Neural cell (in vitro differentiated cells): Measurements from ENCODE around the gene RNPEPL1. TPM values are rescaled to one million over a fixed set of nuclear protein-coding genes. Genes with fewer than 3 reads are reported as not detected.

Experiments
- H2AFZ ChIP-seq: fragments of 200-600, 300-800 bp; sonication (generic), shearing (Covaris generic); 2 replicates; pipeline ENCODE4 v1.6.0; 2014; ENCODE audit warnings: low read depth, mild to moderate bottlenecking, antibody characterized with exemption, low read length, moderate library complexity
- H3F3A ChIP-seq: fragments of 200-600 bp; shearing (Covaris generic); 2 replicates; pipeline ENCODE4 v1.6.1; 2016; ENCODE audit warnings: mild to moderate bottlenecking, moderate library complexity, mixed read lengths, antibody characterized with exemption, low read length; ENCODE audit not compliant: insufficient read depth, poor library complexity, severe bottlenecking
- H3K27ac ChIP-seq: fragments of 200-600, 300-800 bp; sonication (generic), shearing (Covaris generic); 2 replicates; pipeline ENCODE4 v1.5.1; 2014; ENCODE audit warnings: mild to moderate bottlenecking, low read length, moderate library complexity
- H3K27me3 ChIP-seq: fragments of 300-800, 200-600 bp; sonication (generic), shearing (Covaris generic); 2 replicates; pipeline ENCODE4 v1.6.0; 2014; ENCODE audit warnings: mild to moderate bottlenecking, low read depth, low read length, moderate library complexity; ENCODE audit not compliant: insufficient read depth
- H3K36me3 ChIP-seq: fragments of 300-800, 200-600 bp; sonication (generic), shearing (Covaris generic); 2 replicates; pipeline ENCODE4 v1.5.1; 2014; ENCODE audit warnings: mild to moderate bottlenecking, antibody characterized with exemption, low read length, moderate library complexity; ENCODE audit not compliant: insufficient read depth
- H3K4me2 ChIP-seq: fragments of 300-800, 200-600 bp; sonication (generic), shearing (Covaris generic); 2 replicates; pipeline ENCODE4 v1.6.0; 2014; ENCODE audit warnings: mild to moderate bottlenecking, low read length
- H3K4me3 ChIP-seq: fragments of 300-800, 200-600 bp; sonication (generic), shearing (Covaris generic); 2 replicates; pipeline ENCODE4 v1.5.1; 2014; ENCODE audit warnings: mild to moderate bottlenecking, low read length, moderate library complexity
- H3K79me2 ChIP-seq: fragments of 200-600 bp; shearing (Covaris generic); replicated peaks from 2 replicates; pipeline ENCODE4 v1.6.0; 2014; ENCODE audit warnings: mild to moderate bottlenecking, low read length, moderate library complexity; ENCODE audit not compliant: insufficient read depth
- H3K9ac ChIP-seq: fragments of 300-800, 200-600 bp; sonication (generic), shearing (Covaris generic); 2 replicates; pipeline ENCODE4 v1.6.1; 2016; ENCODE audit warnings: mild to moderate bottlenecking, low read length, mixed read lengths
- H3K9me2 ChIP-seq: fragments of 200-600 bp; shearing (Covaris generic); 2 replicates; pipeline ENCODE4 v1.6.1; 2016; ENCODE audit warnings: mild to moderate bottlenecking, low read length, mixed read lengths; ENCODE audit not compliant: insufficient read depth
- H3K9me3 ChIP-seq: fragments of 200-600, 300-800 bp; sonication (generic), shearing (Covaris generic); 2 replicates; pipeline ENCODE4 v1.6.1; 2016; ENCODE audit warnings: mild to moderate bottlenecking, mixed run types, low read length, moderate library complexity, mixed read lengths
- H4K20me1 ChIP-seq: fragments of 200-600 bp; shearing (Covaris generic); 2 replicates; pipeline ENCODE4 v1.6.1; 2016; ENCODE audit warnings: mild to moderate bottlenecking, mixed run types; ENCODE audit not compliant: insufficient read depth
- CTCF ChIP-seq: fragments of 450-650 bp; IDR thresholded peaks from 2 replicates; pipeline ENCODE4 v1.5.1; 2014; ENCODE audit warnings: antibody characterized with exemption, mild to moderate bottlenecking, moderate library complexity; ENCODE audit not compliant: poor library complexity, severe bottlenecking
- EP300 ChIP-seq: fragments of 450-650 bp; conservative IDR thresholded peaks from 2 replicates; pipeline ENCODE4 v1.6.1; 2014; ENCODE audit warnings: antibody characterized with exemption, mild to moderate bottlenecking, moderate library complexity; ENCODE audit not compliant: poor library complexity, severe bottlenecking
- EZH2 ChIP-seq: fragments of 200-600, 300-800 bp; shearing (Covaris generic), sonication (generic); IDR thresholded peaks from 2 replicates; pipeline ENCODE4 v1.6.1; 2014; ENCODE audit warnings: antibody characterized with exemption, low read length, borderline replicate concordance, mild to moderate bottlenecking; ENCODE audit not compliant: insufficient read depth, poor library complexity, severe bottlenecking
- MXI1 ChIP-seq: fragments of 450-650 bp; conservative IDR thresholded peaks from 2 replicates; pipeline ENCODE4 v1.6.1; 2014; ENCODE audit warnings: antibody characterized with exemption, mild to moderate bottlenecking; ENCODE audit not compliant: poor library complexity, severe bottlenecking
- POLR2AphosphoS5 ChIP-seq: IDR thresholded peaks from 2 replicates; pipeline ENCODE4 v1.6.1; 2012
- RAD21 ChIP-seq: fragments of 450-650 bp; conservative IDR thresholded peaks from 2 replicates; pipeline ENCODE4 v1.6.1; 2014; ENCODE audit warnings: antibody characterized with exemption, mild to moderate bottlenecking, moderate library complexity
- REST ChIP-seq: IDR thresholded peaks from 2 replicates; pipeline ENCODE4 v1.6.1; 2012; ENCODE audit warnings: borderline replicate concordance
- SMC3 ChIP-seq: fragments of 450-650 bp; conservative IDR thresholded peaks from 2 replicates; pipeline ENCODE4 v1.6.1; 2014; ENCODE audit warnings: antibody characterized with exemption, mild to moderate bottlenecking, moderate library complexity; ENCODE audit not compliant: poor library complexity
- TAF1 ChIP-seq: IDR thresholded peaks from 2 replicates; pipeline ENCODE4 v1.6.1; 2012; ENCODE audit warnings: low read depth
- polyA plus RNA-seq: library from polyadenylated mRNA; depleted of rRNA; stranded (reverse); fragments of >200 nt; gene quantifications from 2 replicates; pipeline ENCODE4 v1.2.3, GENCODE V29; 2014

Gene RNPEPL1
- polyA plus RNA-seq, 1 donor from 2014 or later = 16.1 TPM

GRCh38 chr2:240597419-240598181 lies 29.3 kb downstream of the RNPEPL1 start:
- no peaks in the 10 kb centered on the region for H3K9me3 ChIP-seq
- no peak overlapping the region for H3K4me3 ChIP-seq
- no peaks in the 10 kb centered on the region for H3K36me3 ChIP-seq
- no peaks in the 10 kb centered on the region for H3K27me3 ChIP-seq
- no peaks in the 10 kb centered on the region for H3K9me2 ChIP-seq
- H3K79me2 ChIP-seq = no peaks in the 10 kb centered on the region
- TF ChIP-seq REST (no peak), SMC3 (no peak), RAD21 (no peak), CTCF (no peak)
- H3K9ac ChIP-seq = no peak overlapping the region
- no peak overlapping the region for H3K27ac ChIP-seq
- H3K4me2 ChIP-seq = no peak overlapping the region
- no peaks in the 10 kb centered on the region for H3F3A ChIP-seq
- no peak overlapping the region for H2AFZ ChIP-seq
- H4K20me1 ChIP-seq = no peaks in the 10 kb centered on the region

GRCh38 chr2:240598311-240598911 lies 30.1 kb downstream of the RNPEPL1 start:
- no peaks in the 10 kb centered on the region for H3K27me3 ChIP-seq
- no peak overlapping the region for H3K4me3 ChIP-seq
- H3K4me2 ChIP-seq = no peak overlapping the region
- H4K20me1 ChIP-seq = no peaks in the 10 kb centered on the region
- H3K27ac ChIP-seq = no peak overlapping the region
- TF ChIP-seq REST (no peak), EZH2 (no peak), RAD21 (no peak), EP300 (no peak), POLR2AphosphoS5 (no peak), TAF1 (no peak), CTCF (no peak), SMC3 (no peak), MXI1 (no peak)
- H3K36me3 ChIP-seq = no peaks in the 10 kb centered on the region
- no peaks in the 10 kb centered on the region for H3K9me2 ChIP-seq
- H3K9ac ChIP-seq = no peak overlapping the region
- no peaks in the 10 kb centered on the region for H3K9me3 ChIP-seq
- no peaks in the 10 kb centered on the region for H3F3A ChIP-seq
- H3K79me2 ChIP-seq = no peaks in the 10 kb centered on the region
- H2AFZ ChIP-seq = no peak overlapping the region
